MM.1S (cell line): ENCODE results near the gene YEATS4.

Experiments
- EZH2 ChIP-seq: fragments of 300-600 bp; sonication (generic); optimal IDR thresholded peaks from 2 replicates; pipeline ENCODE3; 2017; ENCODE audit warnings: low read depth, mild to moderate bottlenecking, antibody characterized with exemption, low read length, mixed read lengths
- TF ChIP-seq, protein P1 (sequence below): fragments of 300-600 bp; sonication (generic); IDR thresholded peaks from 2 replicates; pipeline ENCODE4 v1.5.1; 2016; ENCODE audit warnings: antibody characterized with exemption, low read length, mixed read lengths

DNA sequence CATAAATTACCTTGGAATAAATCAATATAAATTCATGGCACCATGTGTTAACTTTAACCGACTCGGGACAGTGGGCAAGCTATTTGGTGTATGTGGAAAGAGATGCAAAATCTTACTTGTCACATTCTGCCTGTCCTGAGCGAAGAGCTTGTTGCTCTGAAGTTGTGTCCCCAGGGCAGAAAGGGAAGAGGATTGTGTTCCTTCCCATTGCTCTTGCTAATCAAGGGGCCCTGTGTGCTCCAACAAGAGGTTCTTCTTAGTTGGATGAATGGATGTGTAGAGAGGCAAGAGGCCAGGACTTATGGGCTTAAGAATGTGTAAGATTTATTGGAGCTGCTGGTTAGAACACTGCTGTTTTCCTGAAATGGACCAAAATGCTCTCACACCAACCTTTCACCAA is 74.1 kb downstream of the YEATS4 start:
- TF ChIP-seq EZH2 = no peak
- TF ChIP-seq, protein P1, sequence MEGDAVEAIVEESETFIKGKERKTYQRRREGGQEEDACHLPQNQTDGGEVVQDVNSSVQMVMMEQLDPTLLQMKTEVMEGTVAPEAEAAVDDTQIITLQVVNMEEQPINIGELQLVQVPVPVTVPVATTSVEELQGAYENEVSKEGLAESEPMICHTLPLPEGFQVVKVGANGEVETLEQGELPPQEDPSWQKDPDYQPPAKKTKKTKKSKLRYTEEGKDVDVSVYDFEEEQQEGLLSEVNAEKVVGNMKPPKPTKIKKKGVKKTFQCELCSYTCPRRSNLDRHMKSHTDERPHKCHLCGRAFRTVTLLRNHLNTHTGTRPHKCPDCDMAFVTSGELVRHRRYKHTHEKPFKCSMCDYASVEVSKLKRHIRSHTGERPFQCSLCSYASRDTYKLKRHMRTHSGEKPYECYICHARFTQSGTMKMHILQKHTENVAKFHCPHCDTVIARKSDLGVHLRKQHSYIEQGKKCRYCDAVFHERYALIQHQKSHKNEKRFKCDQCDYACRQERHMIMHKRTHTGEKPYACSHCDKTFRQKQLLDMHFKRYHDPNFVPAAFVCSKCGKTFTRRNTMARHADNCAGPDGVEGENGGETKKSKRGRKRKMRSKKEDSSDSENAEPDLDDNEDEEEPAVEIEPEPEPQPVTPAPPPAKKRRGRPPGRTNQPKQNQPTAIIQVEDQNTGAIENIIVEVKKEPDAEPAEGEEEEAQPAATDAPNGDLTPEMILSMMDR = no peak
